ENCODE results near the gene TNS2. TPM values are rescaled to one million over a fixed set of nuclear protein-coding genes. Genes with fewer than 3 reads are reported as not detected.

The TNS2 gene
- total and polyA plus RNA-seq, 9 of the 15 experiments (the other 6 are each of a cell fraction or from before 2014, with no cell fraction given): 0.28 to 3.1 (median 1.2) TPM; not detected in 1

DNA sequence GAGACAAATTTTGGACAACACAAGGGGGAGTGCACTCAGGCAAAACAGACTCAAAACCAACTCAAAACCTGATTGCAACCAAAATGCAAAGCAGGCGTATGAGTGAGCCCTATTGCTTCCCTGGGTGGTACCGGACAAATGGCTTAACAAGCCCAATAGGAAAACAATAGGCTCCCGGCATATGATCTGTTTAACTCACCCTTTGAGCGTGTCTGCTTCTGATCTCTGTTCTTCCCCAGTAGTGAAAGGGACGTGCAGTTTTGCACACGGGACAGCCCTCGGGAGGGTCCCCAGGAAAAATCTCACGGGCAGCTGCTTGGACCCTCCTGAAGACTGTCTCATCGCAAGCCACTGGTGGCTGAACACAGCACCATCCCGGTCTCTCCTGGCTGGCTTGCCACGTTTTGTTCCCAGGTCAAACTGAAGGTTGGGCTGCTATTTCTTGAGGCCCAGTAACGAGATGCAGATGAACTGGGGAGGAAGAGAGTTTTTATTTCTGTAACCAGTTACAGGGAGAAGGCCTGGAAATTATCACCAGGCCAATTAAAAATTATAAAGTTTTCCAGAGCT is 63.4 kb downstream of the TNS2 start:
- no peak overlapping the region for H3K4me2 ChIP-seq (ENCODE audit: insufficient read depth, low read length)
- H3K36me3 ChIP-seq (ENCODE audit: control insufficient read depth, insufficient read depth, low read length): no peaks in the 10 kb centered on the region
- BruUV-seq (replicated peaks): no TSS peak
- CTCF ChIA-PET (ENCODE audit: low intra/inter-chr PET ratio): no interaction called here
- DNase-seq (ENCODE audit: extremely low read depth in 1 of 4, low spot score in 3 of 4) (peak in 1 of 4 experiments; percentile 2), FAIRE-seq (no peak), ATAC-seq (no peak)
- TF ChIP-seq ZNF263 (CRISPR knock-in tag; IDR thresholded peaks at IDR 0.05; ENCODE audit: borderline replicate concordance) (no peak), NCOA1 (IDR thresholded peaks at IDR 0.05; ENCODE audit: low read depth) (no peak), MBD2 (IDR thresholded peaks at IDR 0.05; ENCODE audit: borderline replicate concordance, low read depth) (no peak), HNRNPLL (IDR thresholded peaks at IDR 0.05; ENCODE audit: low read depth, low read length, poor library complexity, severe bottlenecking) (no peak), SETDB1 (IDR thresholded peaks at IDR 0.05; ENCODE audit: low read length) (no peak), ZNF133 (CRISPR knock-in tag; IDR thresholded peaks at IDR 0.05) (no peak), HNRNPUL1 (IDR thresholded peaks at IDR 0.05; ENCODE audit: low read length) (no peak), BCOR (IDR thresholded peaks at IDR 0.05) (no peak), THRB (CRISPR knock-in tag; conservative IDR thresholded peaks at IDR 0.05) (no peak), C11orf30 (IDR thresholded peaks at IDR 0.05; ENCODE audit: low read depth) (no peak), ZNF644 (tag; IDR thresholded peaks at IDR 0.05; ENCODE audit: low read depth) (no peak), ZNF551 (CRISPR knock-in tag; IDR thresholded peaks at IDR 0.05) (no peak), ZKSCAN8 (CRISPR knock-in tag; IDR thresholded peaks at IDR 0.05) (no peak), POLR2G (IDR thresholded peaks at IDR 0.05; ENCODE audit: low read depth, low read length) (no peak), BRD9 (IDR thresholded peaks at IDR 0.05; ENCODE audit: low read depth, partially characterized antibody) (no peak), ZNF707 (CRISPR knock-in tag; conservative IDR thresholded peaks at IDR 0.05) (no peak)
- TF ChIP-seq, protein P1, sequence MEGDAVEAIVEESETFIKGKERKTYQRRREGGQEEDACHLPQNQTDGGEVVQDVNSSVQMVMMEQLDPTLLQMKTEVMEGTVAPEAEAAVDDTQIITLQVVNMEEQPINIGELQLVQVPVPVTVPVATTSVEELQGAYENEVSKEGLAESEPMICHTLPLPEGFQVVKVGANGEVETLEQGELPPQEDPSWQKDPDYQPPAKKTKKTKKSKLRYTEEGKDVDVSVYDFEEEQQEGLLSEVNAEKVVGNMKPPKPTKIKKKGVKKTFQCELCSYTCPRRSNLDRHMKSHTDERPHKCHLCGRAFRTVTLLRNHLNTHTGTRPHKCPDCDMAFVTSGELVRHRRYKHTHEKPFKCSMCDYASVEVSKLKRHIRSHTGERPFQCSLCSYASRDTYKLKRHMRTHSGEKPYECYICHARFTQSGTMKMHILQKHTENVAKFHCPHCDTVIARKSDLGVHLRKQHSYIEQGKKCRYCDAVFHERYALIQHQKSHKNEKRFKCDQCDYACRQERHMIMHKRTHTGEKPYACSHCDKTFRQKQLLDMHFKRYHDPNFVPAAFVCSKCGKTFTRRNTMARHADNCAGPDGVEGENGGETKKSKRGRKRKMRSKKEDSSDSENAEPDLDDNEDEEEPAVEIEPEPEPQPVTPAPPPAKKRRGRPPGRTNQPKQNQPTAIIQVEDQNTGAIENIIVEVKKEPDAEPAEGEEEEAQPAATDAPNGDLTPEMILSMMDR (IDR thresholded peaks at IDR 0.05 in 2 of 3, conservative IDR thresholded peaks at IDR 0.05 in 1 of 3; ENCODE audit: insufficient read depth in 2 of 3, low read depth in 1 of 3, low read length in 3 of 3): no peak
- intact Hi-C loops (cut with micrococcal nuclease) (no loop called here), in situ Hi-C loops (cut with MboI) (no loop called here)
- POLR2A ChIA-PET: interaction anchor here (0.7 kb wide), 1 partner anchor 10 kb away, joined by 3 read pairs; the partner anchor contains the start of gene SOAT2
- H3K9ac ChIP-seq (ENCODE audit: insufficient read depth in 1 of 2, low read depth in 2 of 2, low read length in 2 of 2): peak overlapping the region in 1 of 2 experiments; percentile 60; a peak in 1 of 4 replicates
- H3K4me3 ChIP-seq: no peak overlapping the region
- no peaks in the 10 kb centered on the region for H3K27me3 ChIP-seq (ENCODE audit: control insufficient read depth in 2 of 2, insufficient read depth in 2 of 2, low read length in 2 of 2)
- H4K20me1 ChIP-seq (replicated peaks; ENCODE audit: control insufficient read depth, insufficient read depth, low read length): no peaks in the 10 kb centered on the region
- H3K27ac ChIP-seq (ENCODE audit: extremely low read depth, low read depth, low read length): no peak overlapping the region
- peaks cover 4 to 8% of the 10 kb centered on the region in 2 experiments; a peak in 3 of 5 replicates for H3K4me1 ChIP-seq (replicated peaks in 1 of 2; ENCODE audit: control insufficient read depth in 2 of 2, insufficient read depth in 2 of 2, low read length in 2 of 2)
- no peaks in the 10 kb centered on the region for H3K9me1 ChIP-seq (ENCODE audit: control insufficient read depth, insufficient read depth, low read length)
- 68% methylated on average over 12 of the region's 12 CpGs for WGBS (ENCODE audit: insufficient coverage, low coverage, missing lambda C conversion rate)
- H3K9me3 ChIP-seq (replicated peaks; ENCODE audit: control insufficient read depth, insufficient read depth, low read depth, low read length): no peaks in the 10 kb centered on the region
- no peaks in the 10 kb centered on the region for H3K79me2 ChIP-seq (ENCODE audit: control insufficient read depth, insufficient read depth, low read length)
- H2AFZ ChIP-seq (ENCODE audit: low read depth, low read length): peak overlapping the region; percentile 42
